B cell (primary cell): Measurements from ENCODE around the gene ZBED1. TPM values are rescaled to one million over a fixed set of nuclear protein-coding genes. Genes with fewer than 3 reads are reported as not detected.

Experiments used
- ATAC-seq: fragments of 200-7000 bp; cut with Tn5 transposase; one replicate; pipeline ENCODE4 v1.10.0; 2021; ENCODE audit warnings: low read depth, mild to moderate bottlenecking, moderate number of reproducible peaks, moderate library complexity
- CTCF ChIA-PET: fragments of 350-600 bp; sonication (Branson Sonifier 250); formaldehyde crosslinking; loops from one replicate; lab custom pipeline; 2021; ENCODE audit warnings: antibody characterized with exemption, inconsistent platforms; lab: Charles Lee
- POLR2A ChIA-PET: fragments of 350-600 bp; sonication (Branson Sonifier 250); formaldehyde crosslinking; loops from one replicate; lab custom pipeline; 2021; ENCODE audit warnings: antibody characterized with exemption; lab: Charles Lee
- DNase-seq: peaks from one replicate; pipeline ENCODE4 v3.0.0; 2013
- H2AFZ ChIP-seq: 2 replicates; pipeline ENCODE4 v1.6.1; 2012; ENCODE audit warnings: mild to moderate bottlenecking, low read depth, low read length; ENCODE audit not compliant: insufficient read depth, poor library complexity, severe bottlenecking
- H3K27ac ChIP-seq, 2 donors: 1 replicate in 1 of 2; 2 replicates in 1 of 2; pipeline ENCODE4 v1.5.1; 2012 to 2013; ENCODE audit warnings: low read length in 2 of 2, mild to moderate bottlenecking in 2 of 2, moderate library complexity in 1 of 2
- H3K27me3 ChIP-seq, 4 experiments: fragments of 200-600 bp in 1 of 4; sonication (generic) in 1 of 4; replicated peaks in 1 of 4; 1 replicate in 2 of 4; 2 replicates in 2 of 4; pipeline versions ENCODE4 v1.6.1 to v1.7.0; 2013 to 2016; ENCODE audit warnings: low read length in 3 of 4, mild to moderate bottlenecking in 2 of 4, mixed read lengths in 1 of 4, moderate library complexity in 1 of 4; ENCODE audit not compliant: insufficient read depth in 4 of 4, control insufficient read depth in 3 of 4; ENCODE audit errors: control extremely low read depth in 1 of 4
- H3K36me3 ChIP-seq, 2 experiments: replicated peaks in 1 of 2; 1 replicate in 1 of 2; 2 replicates in 1 of 2; pipeline versions ENCODE4 v1.6.1 to v1.7.1; 2013; ENCODE audit warnings: low read length in 1 of 2; ENCODE audit not compliant: insufficient read depth in 2 of 2, control insufficient read depth in 1 of 2; ENCODE audit errors: control extremely low read depth in 1 of 2, extremely low read depth in 1 of 2
- H3K4me1 ChIP-seq, 2 donors: fragments of 200-600 bp in 1 of 2; sonication (generic) in 1 of 2; 1 replicate in 1 of 2; 2 replicates in 1 of 2; pipeline versions ENCODE4 v1.5.1 to v1.6.1; 2013 to 2017; ENCODE audit warnings: low read length in 2 of 2; ENCODE audit not compliant: control insufficient read depth in 2 of 2, insufficient read depth in 2 of 2
- H3K4me2 ChIP-seq: replicated peaks from 2 replicates; pipeline ENCODE3; 2012; ENCODE audit warnings: mild to moderate bottlenecking, low read depth, low read length; ENCODE audit not compliant: poor library complexity, severe bottlenecking
- H3K4me3 ChIP-seq, 5 experiments: fragments of 200-600 bp in 1 of 5; sonication (generic) in 1 of 5; 1 replicate in 3 of 5; 2 replicates in 2 of 5; pipeline versions ENCODE4 v1.5.1 to v1.7.0; 2011 to 2016; ENCODE audit warnings: low read length in 4 of 5, mild to moderate bottlenecking in 4 of 5, low read depth in 2 of 5, control low read depth in 1 of 5, moderate library complexity in 1 of 5; ENCODE audit not compliant: insufficient read depth in 1 of 5; ENCODE audit errors: control extremely low read depth in 1 of 5, extremely low read depth in 1 of 5
- H3K79me2 ChIP-seq: fragments of 200-600 bp; sonication (generic); one replicate; pipeline ENCODE4 v1.6.0; 2016; ENCODE audit warnings: low read length; ENCODE audit not compliant: control insufficient read depth, insufficient read depth
- H3K9ac ChIP-seq: fragments of 200-600 bp; sonication (generic); 2 replicates; pipeline ENCODE4 v1.6.1; 2017; ENCODE audit warnings: mild to moderate bottlenecking, low read length, moderate library complexity
- H3K9me3 ChIP-seq, 3 donors: one replicate each; pipeline versions ENCODE4 v1.6.1 to v1.7.1; 2013; ENCODE audit warnings: low read length in 2 of 3; ENCODE audit not compliant: control insufficient read depth in 2 of 3, insufficient read depth in 1 of 3; ENCODE audit errors: control extremely low read depth in 1 of 3
- H4K20me1 ChIP-seq: 2 replicates; pipeline ENCODE4 v1.6.0; 2012; ENCODE audit warnings: mild to moderate bottlenecking, low read length; ENCODE audit not compliant: insufficient read depth, control insufficient read depth, poor library complexity, severe bottlenecking
- H3K27ac Mint-ChIP-seq: one replicate; pipeline ENCODE4 v1.8.0; 2021; ENCODE audit warnings: mixed read lengths
- H3K27me3 Mint-ChIP-seq: one replicate; pipeline ENCODE4 v1.8.0; 2021; ENCODE audit warnings: mixed read lengths
- H3K4me1 Mint-ChIP-seq: one replicate; pipeline ENCODE4 v1.8.0; 2021; ENCODE audit warnings: mixed read lengths
- H3K4me3 Mint-ChIP-seq: one replicate; pipeline ENCODE4 v1.8.0; 2021; ENCODE audit warnings: mixed read lengths
- H3K9me3 Mint-ChIP-seq: one replicate; pipeline ENCODE4 v1.8.0; 2022; ENCODE audit warnings: mixed read lengths; ENCODE audit not compliant: insufficient read depth
- CTCF ChIP-seq: fragments of 200-600 bp; IDR thresholded peaks from one replicate; pipeline ENCODE4 v1.8.0; 2022; ENCODE audit warnings: antibody characterized with exemption, mild to moderate bottlenecking
- EZH2 ChIP-seq: IDR thresholded peaks from 2 replicates; pipeline ENCODE4 v1.6.1; 2012; ENCODE audit warnings: borderline replicate concordance, low read depth, mild to moderate bottlenecking, moderate library complexity, low read length; ENCODE audit not compliant: insufficient read depth, poor library complexity, severe bottlenecking
- WGBS: methylation state at CpG from one replicate; pipeline ENCODE4 v1.1.5; 2013; ENCODE audit warnings: missing lambda C conversion rate; ENCODE audit not compliant: insufficient coverage; 5-methylcytosine and 5-hydroxymethylcytosine counted together
- intact Hi-C: fragments of 100-400 bp; cut with micrococcal nuclease; formaldehyde crosslinking; loops from one replicate; pipeline ENCODE4 v1.10.0; 2022
- polyA minus RNA-seq: library from RNA; depleted of rRNA, polyadenylated mRNA; stranded (reverse); fragments of >200 nt; gene quantifications from 2 replicates; pipeline ENCODE4 v1.2.3, GENCODE V29; 2012
- polyA plus RNA-seq: library from polyadenylated mRNA; depleted of rRNA; stranded (reverse); fragments of >200 nt; gene quantifications from 2 replicates; pipeline ENCODE4 v1.2.3, GENCODE V29; 2012
- total RNA-seq, 2 donors: library from RNA; stranded (reverse); fragments of 120-200 nt in 1 of 2; gene quantifications; 1 replicate in 1 of 2; 2 replicates in 1 of 2; pipeline versions ENCODE4 v1.2.3 to v1.2.4, GENCODE V29; 2013 to 2022

Gene ZBED1
- total RNA-seq (44.7 and 54.5 TPM in 2 replicates), polyA plus RNA-seq (11.3 and 20.3 TPM in 2 replicates), polyA minus RNA-seq (42.8 and 52.0 TPM in 2 replicates)
- 39.6 TPM for total RNA-seq (2013)

GRCh38 chrX:2500803-2501558, at the start of gene ZBED1, which contains the start of gene DHRSX:
Gene ZBED1, minus strand, starts transcription at chrX:2500976. Its CDS starts 10,257 bp downstream, at chrX:2490719.
Gene DHRSX, minus strand, starts transcription at chrX:2500976. Its CDS starts 51 bp downstream, at chrX:2500925.
- peak within 1 kb of the TSS; percentile 43 to 85 for H3K27ac ChIP-seq
- H2AFZ ChIP-seq = peak within 1 kb of the TSS; percentile 74
- H3K4me1 Mint-ChIP-seq = peaks cover 31% of the 10 kb centered on the region
- ATAC-seq (peak; percentile 72), DNase-seq (peak; percentile 71)
- H3K9me3 ChIP-seq = no peaks in the 10 kb centered on the region
- WGBS = 4% methylated on average over 44 of the region's 57 CpGs
- H3K4me2 ChIP-seq = peak within 1 kb of the TSS; percentile 97
- H3K9me3 Mint-ChIP-seq = no peaks in the 10 kb centered on the region
- no peaks in the 10 kb centered on the region for H3K27me3 Mint-ChIP-seq
- intact Hi-C loops = loop anchor here (1.0 kb wide), 1 partner anchor 15 kb away; no protein-coding TSS in a partner anchor
- H3K4me3 ChIP-seq = peak within 1 kb of the TSS; percentile 56 to 78 (median 69)
- H3K4me1 ChIP-seq = peaks cover 22 to 38% of the 10 kb centered on the region in 2 donors
- no peaks in the 10 kb centered on the region for H3K27me3 ChIP-seq
- H3K27ac Mint-ChIP-seq = peak within 1 kb of the TSS; percentile 88
- peak within 1 kb of the TSS; percentile 87 for H3K4me3 Mint-ChIP-seq
- H3K9ac ChIP-seq = peak within 1 kb of the TSS; percentile 87
- POLR2A ChIA-PET = no interaction called here
- CTCF ChIA-PET = no interaction called here
- peaks cover 11% of the 10 kb centered on the region for H4K20me1 ChIP-seq
- peaks cover 0 to 10% of the 10 kb centered on the region in 2 experiments for H3K36me3 ChIP-seq
- peaks cover 41% of the 10 kb centered on the region for H3K79me2 ChIP-seq
- TF ChIP-seq EZH2 (no peak), CTCF (no peak)

- no peak overlapping the region for H3K27ac Mint-ChIP-seq
- H3K4me3 Mint-ChIP-seq = no peak overlapping the region
- POLR2A ChIA-PET = no interaction called here
- H3K4me1 Mint-ChIP-seq = no peaks in the 10 kb centered on the region
- peaks cover 0 to 11% (median under 1%) of the 10 kb centered on the region in 4 experiments for H3K27me3 ChIP-seq
- H3K27me3 Mint-ChIP-seq = peaks cover 36% of the 10 kb centered on the region
- ATAC-seq (no peak), DNase-seq (no peak)
- H3K4me1 ChIP-seq = no peaks in the 10 kb centered on the region
- WGBS = 79% methylated on average over 7 of the region's 7 CpGs
- no peak overlapping the region for H3K27ac ChIP-seq
- H3K36me3 ChIP-seq = no peaks in the 10 kb centered on the region
- H3K9ac ChIP-seq = no peak overlapping the region
- peaks cover 0 to 3% (median 0%) of the 10 kb centered on the region in 3 donors for H3K9me3 ChIP-seq
- intact Hi-C loops = no loop called here
- no peaks in the 10 kb centered on the region for H4K20me1 ChIP-seq
- TF ChIP-seq CTCF (no peak), EZH2 (no peak)
- no peak overlapping the region for H3K4me3 ChIP-seq
- no peak overlapping the region for H3K4me2 ChIP-seq
- no peaks in the 10 kb centered on the region for H3K9me3 Mint-ChIP-seq
- no peaks in the 10 kb centered on the region for H3K79me2 ChIP-seq
- CTCF ChIA-PET = no interaction called here
- H2AFZ ChIP-seq = no peak overlapping the region
Observed at GRCh38 chrX:2549876-2550275, 49.1 kb upstream of the ZBED1 start.
